Coronary artery (tissue), 2 donors: ENCODE results near the gene MYLIP.

Experiments
- DNase-seq: peaks from one replicate; pipeline ENCODE4 v3.0.0-alpha.2; 2017; ENCODE audit warnings: low spot score
- H3K27ac ChIP-seq, 2 donors: fragments of 200-600 bp; sonication (generic); one replicate each; pipeline ENCODE4 v1.5.1; 2016 to 2019
- H3K4me3 ChIP-seq: fragments of 200-600 bp; sonication (generic); 2 replicates; pipeline ENCODE4 v1.5.1; 2016; ENCODE audit warnings: mild to moderate bottlenecking, moderate library complexity
- CTCF ChIP-seq: fragments of 200-600 bp; sonication (generic); IDR thresholded peaks from one replicate; pipeline ENCODE4 v1.5.1; 2019; ENCODE audit warnings: antibody characterized with exemption

The MYLIP gene

GRCh38 chr6:16106991-16107787 is 21.7 kb upstream of the MYLIP start:
- TF ChIP-seq CTCF, result no peak
- H3K4me3 ChIP-seq, result no peak overlapping the region
- no peak overlapping the region for H3K27ac ChIP-seq
- DNase-seq, result no peak

- TF ChIP-seq CTCF, result no peak
- DNase-seq, result no peak
- Histone ChIP-seq H3K4me3 (no peak overlapping the region), H3K27ac (no peak overlapping the region)
Observed at GRCh38 chr6:16108419-16108818, 20.5 kb upstream of the MYLIP start.

- no peak overlapping the region for H3K4me3 ChIP-seq
- TF ChIP-seq CTCF, result no peak
- H3K27ac ChIP-seq, result peak overlapping the region in 1 of 2 donors; percentile 30
- no peak for DNase-seq
Observed at GRCh38 chr6:16108921-16109658, 19.8 kb upstream of the MYLIP start.

GRCh38 chr6:16109659-16110305 is 19.1 kb upstream of the MYLIP start:
- no peak for DNase-seq
- Histone ChIP-seq H3K27ac (peak overlapping the region in 1 of 2 donors; percentile 30), H3K4me3 (no peak overlapping the region)
- no peak for TF ChIP-seq CTCF

GRCh38 chr6:16118825-16119224 is 10.1 kb upstream of the MYLIP start:
- Histone ChIP-seq H3K4me3 (no peak overlapping the region), H3K27ac (no peak overlapping the region)
- DNase-seq, result no peak
- TF ChIP-seq CTCF, result no peak

GRCh38 chr6:16121339-16121738 is 7.5 kb upstream of the MYLIP start:
- Histone ChIP-seq H3K4me3 (no peak overlapping the region), H3K27ac (no peak overlapping the region)
- DNase-seq, result no peak
- TF ChIP-seq CTCF, result no peak
